ENCODE data around the gene SMIM41.

SMIM41 gene

DNA sequence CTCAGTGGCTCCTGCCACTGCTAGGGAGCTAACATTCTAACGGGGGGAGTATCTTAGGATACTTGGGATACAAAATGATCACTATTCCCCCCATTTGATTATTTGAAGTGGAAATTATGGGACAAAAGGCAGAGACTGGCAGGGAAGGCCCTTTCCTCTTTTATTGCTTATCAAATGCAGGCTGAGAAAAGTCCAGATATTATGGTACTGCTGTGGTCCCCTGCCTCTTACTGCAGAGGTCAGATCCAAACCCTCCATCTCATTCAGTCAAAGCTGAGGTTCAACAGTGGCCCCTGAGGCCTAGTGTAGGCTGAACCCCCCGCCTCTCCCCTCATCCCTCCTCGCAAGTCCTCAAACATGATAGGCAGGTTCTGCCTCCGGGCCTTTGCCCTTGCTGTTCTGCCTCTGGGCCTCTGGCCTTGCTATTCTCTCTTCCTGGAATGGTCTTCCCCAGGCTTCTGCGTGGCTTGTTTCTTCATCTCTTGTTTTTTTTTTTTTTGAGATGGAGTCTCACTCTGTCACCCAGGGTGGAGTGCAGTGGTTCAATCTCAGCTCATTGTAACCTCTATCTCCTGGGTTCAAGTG is 78.2 kb downstream of the SMIM41 start:
- Histone ChIP-seq H3K4me1 (ENCODE audit: control insufficient read depth, low read depth, low read length) (no peaks in the 10 kb centered on the region), H3K4ac (ENCODE audit: low read depth, low read length) (no peak overlapping the region), H2BK120ac (ENCODE audit: low read depth, low read length) (no peak overlapping the region), H4K8ac (ENCODE audit: low read depth, low read length) (no peak overlapping the region), H3K4me3 (ENCODE audit: low read length) (no peak overlapping the region), H3K9ac (ENCODE audit: low read length) (no peak overlapping the region), H3K18ac (ENCODE audit: low read length) (no peak overlapping the region), H3K27me3 (ENCODE audit: insufficient read depth, low read length, poor library complexity) (no peaks in the 10 kb centered on the region), H3K56ac (ENCODE audit: low read length) (no peak overlapping the region), H2BK5ac (ENCODE audit: low read length) (no peak overlapping the region), H3K79me1 (ENCODE audit: low read length) (no peaks in the 10 kb centered on the region), H3K4me2 (ENCODE audit: low read length) (no peak overlapping the region), H2BK15ac (replicated peaks; ENCODE audit: low read depth) (no peak overlapping the region), H2AK5ac (ENCODE audit: low read length) (no peak overlapping the region), H3K27ac (ENCODE audit: low read depth, low read length) (no peak overlapping the region), H3K36me3 (ENCODE audit: control insufficient read depth, insufficient read depth, low read length) (no peaks in the 10 kb centered on the region), H3K79me2 (ENCODE audit: control insufficient read depth, insufficient read depth, low read length) (no peaks in the 10 kb centered on the region), H4K5ac (ENCODE audit: low read length) (no peak overlapping the region), H3K23ac (ENCODE audit: low read length) (no peak overlapping the region)
- no CpG with 5 or more reads among the region's 5 CpGs for WGBS (ENCODE audit: extremely low coverage, insufficient coverage, low lambda C conversion rate)
- no peak for DNase-seq

All from mesendoderm (in vitro differentiated cells).